CD14-positive monocyte (primary cell): ENCODE results near the gene MMP1. TPM values are rescaled to one million over a fixed set of nuclear protein-coding genes. Genes with fewer than 3 reads are reported as not detected.

ENCODE experiments used
- DNase-seq, 3 donors: peaks; one replicate each; pipeline ENCODE4 v3.0.0-alpha.2; 2011 to 2022
- H2AFZ ChIP-seq: 2 replicates; pipeline ENCODE4 v1.6.0; 2012; ENCODE audit warnings: mild to moderate bottlenecking, low read depth, low read length, inconsistent platforms; ENCODE audit not compliant: insufficient read depth, poor library complexity, severe bottlenecking
- H3K27ac ChIP-seq, 2 donors: 1 replicate in 1 of 2; 2 replicates in 1 of 2; pipeline ENCODE4 v1.5.1; 2012 to 2013; ENCODE audit warnings: low read length in 2 of 2, control low read depth in 1 of 2, inconsistent platforms in 1 of 2, low read depth in 1 of 2, mild to moderate bottlenecking in 1 of 2
- H3K27me3 ChIP-seq, 2 donors: one replicate each; pipeline versions ENCODE4 v1.6.0 to v1.6.1; 2011 to 2013; ENCODE audit warnings: low read length in 2 of 2; ENCODE audit not compliant: control insufficient read depth in 2 of 2, insufficient read depth in 2 of 2
- H3K36me3 ChIP-seq, 2 donors: replicated peaks in 1 of 2; 1 replicate in 1 of 2; 2 replicates in 1 of 2; pipeline versions ENCODE4 v1.5.1 to v1.6.1; 2012 to 2013; ENCODE audit warnings: low read length in 2 of 2, control low read depth in 1 of 2, inconsistent platforms in 1 of 2, mild to moderate bottlenecking in 1 of 2; ENCODE audit not compliant: insufficient read depth in 2 of 2, control insufficient read depth in 1 of 2
- H3K4me1 ChIP-seq, 2 donors: 1 replicate in 1 of 2; 2 replicates in 1 of 2; pipeline versions ENCODE4 v1.5.1 to v1.6.1; 2012 to 2013; ENCODE audit warnings: low read length in 2 of 2, control low read depth in 1 of 2, inconsistent platforms in 1 of 2, mild to moderate bottlenecking in 1 of 2, moderate library complexity in 1 of 2; ENCODE audit not compliant: insufficient read depth in 2 of 2, control insufficient read depth in 1 of 2
- H3K4me2 ChIP-seq: replicated peaks from 2 replicates; pipeline ENCODE3; 2012; ENCODE audit warnings: low read length, moderate library complexity, mild to moderate bottlenecking; ENCODE audit not compliant: poor library complexity, severe bottlenecking; ENCODE audit errors: extremely low read depth
- H3K4me3 ChIP-seq, 3 experiments: fragments of 200-600 bp in 1 of 3; sonication (generic) in 1 of 3; replicated peaks in 1 of 3; 1 replicate in 2 of 3; 2 replicates in 1 of 3; pipeline ENCODE4 v1.5.1; 2011 to 2013; ENCODE audit warnings: low read length in 3 of 3, mild to moderate bottlenecking in 3 of 3, control low read depth in 2 of 3, low read depth in 2 of 3, inconsistent platforms in 1 of 3, moderate library complexity in 1 of 3
- H3K79me2 ChIP-seq: 2 replicates; pipeline ENCODE4 v1.6.0; 2012; ENCODE audit warnings: mild to moderate bottlenecking, control low read depth, inconsistent platforms, low read length, moderate library complexity; ENCODE audit not compliant: insufficient read depth
- H3K9ac ChIP-seq: 2 replicates; pipeline ENCODE4 v1.6.0; 2017; ENCODE audit warnings: low read length, mild to moderate bottlenecking; ENCODE audit not compliant: insufficient read depth, poor library complexity, severe bottlenecking
- H3K9me3 ChIP-seq, 2 donors: replicated peaks in 1 of 2; 1 replicate in 1 of 2; 2 replicates in 1 of 2; pipeline versions ENCODE4 v1.5.1 to v1.6.1; 2012 to 2013; ENCODE audit warnings: low read length in 2 of 2, control low read depth in 1 of 2; ENCODE audit not compliant: control insufficient read depth in 1 of 2, insufficient read depth in 1 of 2
- H4K20me1 ChIP-seq: 2 replicates; pipeline ENCODE4 v1.6.0; 2012; ENCODE audit warnings: mild to moderate bottlenecking, low read length, control low read depth, moderate library complexity; ENCODE audit not compliant: insufficient read depth
- H3K27ac Mint-ChIP-seq, 7 donors: one replicate each; pipeline ENCODE4 v1.8.0; 2020; ENCODE audit warnings: mild to moderate bottlenecking in 7 of 7, mixed read lengths in 7 of 7, moderate library complexity in 6 of 7, inconsistent platforms in 2 of 7
- H3K27me3 Mint-ChIP-seq, 3 donors: one replicate each; pipeline ENCODE4 v1.8.0; 2021 to 2022; ENCODE audit warnings: low read depth in 3 of 3, mild to moderate bottlenecking in 3 of 3, mixed read lengths in 3 of 3, moderate library complexity in 3 of 3, inconsistent platforms in 1 of 3
- H3K36me3 Mint-ChIP-seq, 2 donors: one replicate each; pipeline ENCODE4 v1.8.0; 2020; ENCODE audit warnings: mixed read lengths in 2 of 2, inconsistent platforms in 1 of 2, mild to moderate bottlenecking in 1 of 2
- H3K4me1 Mint-ChIP-seq: one replicate; pipeline ENCODE4 v1.8.0; 2020; ENCODE audit warnings: mild to moderate bottlenecking, mixed read lengths
- H3K4me3 Mint-ChIP-seq, 2 donors: one replicate each; pipeline ENCODE4 v1.8.0; 2020; ENCODE audit warnings: mild to moderate bottlenecking in 2 of 2, mixed read lengths in 2 of 2, moderate library complexity in 1 of 2
- H3K9me3 Mint-ChIP-seq, 7 donors: one replicate each; pipeline ENCODE4 v1.8.0; 2020 to 2022; ENCODE audit warnings: mixed read lengths in 7 of 7, mild to moderate bottlenecking in 6 of 7, moderate library complexity in 6 of 7, inconsistent platforms in 2 of 7
- WGBS: methylation state at CpG from one replicate; pipeline ENCODE4 v1.1.5; 2013; ENCODE audit warnings: missing lambda C conversion rate; ENCODE audit not compliant: insufficient coverage; 5-methylcytosine and 5-hydroxymethylcytosine counted together
- intact Hi-C, 2 donors: fragments of 100-400 bp; cut with micrococcal nuclease; formaldehyde crosslinking; loops; one replicate each; pipeline versions ENCODE4 v1.15.0 to v1.15.1; 2023
- polyA plus RNA-seq, 3 donors: library from polyadenylated mRNA; depleted of rRNA in 1 of 3; unstranded in 2 of 3; stranded (reverse) in 1 of 3; fragments of 300-500 nt in 2 of 3; fragments of >200 nt in 1 of 3; fragmentation: Illumina TruSeq in 2 of 3; gene quantifications; 1 replicate in 2 of 3; 2 replicates in 1 of 3; pipeline ENCODE4 v1.2.3, GENCODE V29; 2012 to 2021
- TF ChIP-seq, protein P1 (sequence below): fragments of 200-600 bp; IDR thresholded peaks from one replicate; pipeline ENCODE4 v1.8.0; 2022; ENCODE audit warnings: antibody characterized with exemption, mild to moderate bottlenecking

MMP1 gene
- polyA plus RNA-seq, 3 donors: not detected

DNA sequence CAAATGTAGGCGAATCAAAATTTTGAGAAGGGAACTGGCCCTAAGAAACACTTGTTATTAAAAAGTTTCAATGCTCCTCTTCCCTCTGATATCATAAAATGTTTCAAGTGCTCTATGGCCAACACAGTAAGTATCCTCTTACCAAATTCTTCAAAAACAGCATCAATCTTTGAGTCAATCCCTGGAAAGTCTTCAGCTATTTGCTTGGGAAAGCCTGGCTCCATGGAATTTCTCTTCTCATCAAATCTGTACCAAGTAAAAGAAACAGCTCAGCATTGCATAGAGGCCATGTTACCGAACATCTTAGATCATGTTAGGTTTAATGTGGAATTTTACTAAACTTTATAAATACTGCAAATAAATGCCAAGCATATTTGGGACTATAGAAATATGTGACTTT is 39.2 kb upstream of the MMP1 start:
- Mint-ChIP-seq H3K4me3 (no peak overlapping the region), H3K36me3 (no peaks in the 10 kb centered on the region), H3K9me3 (no peaks in the 10 kb centered on the region), H3K4me1 (no peaks in the 10 kb centered on the region), H3K27ac (no peak overlapping the region), H3K27me3 (peaks cover 9 to 11% (median 10%) of the 10 kb centered on the region in 3 donors)
- Histone ChIP-seq H3K79me2 (no peaks in the 10 kb centered on the region), H3K27ac (no peak overlapping the region), H3K4me2 (no peak overlapping the region), H3K4me1 (no peaks in the 10 kb centered on the region), H4K20me1 (no peaks in the 10 kb centered on the region), H2AFZ (no peak overlapping the region), H3K9ac (no peak overlapping the region), H3K9me3 (no peaks in the 10 kb centered on the region), H3K36me3 (no peaks in the 10 kb centered on the region), H3K4me3 (no peak overlapping the region), H3K27me3 (peaks cover 2 to 7% of the 10 kb centered on the region in 2 donors)
- TF ChIP-seq, protein P1, sequence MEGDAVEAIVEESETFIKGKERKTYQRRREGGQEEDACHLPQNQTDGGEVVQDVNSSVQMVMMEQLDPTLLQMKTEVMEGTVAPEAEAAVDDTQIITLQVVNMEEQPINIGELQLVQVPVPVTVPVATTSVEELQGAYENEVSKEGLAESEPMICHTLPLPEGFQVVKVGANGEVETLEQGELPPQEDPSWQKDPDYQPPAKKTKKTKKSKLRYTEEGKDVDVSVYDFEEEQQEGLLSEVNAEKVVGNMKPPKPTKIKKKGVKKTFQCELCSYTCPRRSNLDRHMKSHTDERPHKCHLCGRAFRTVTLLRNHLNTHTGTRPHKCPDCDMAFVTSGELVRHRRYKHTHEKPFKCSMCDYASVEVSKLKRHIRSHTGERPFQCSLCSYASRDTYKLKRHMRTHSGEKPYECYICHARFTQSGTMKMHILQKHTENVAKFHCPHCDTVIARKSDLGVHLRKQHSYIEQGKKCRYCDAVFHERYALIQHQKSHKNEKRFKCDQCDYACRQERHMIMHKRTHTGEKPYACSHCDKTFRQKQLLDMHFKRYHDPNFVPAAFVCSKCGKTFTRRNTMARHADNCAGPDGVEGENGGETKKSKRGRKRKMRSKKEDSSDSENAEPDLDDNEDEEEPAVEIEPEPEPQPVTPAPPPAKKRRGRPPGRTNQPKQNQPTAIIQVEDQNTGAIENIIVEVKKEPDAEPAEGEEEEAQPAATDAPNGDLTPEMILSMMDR: no peak
- intact Hi-C loops: no loop called here
- whole genome bisulfite sequencing: no CpG with 5 or more reads among the region's 2 CpGs
- DNase-seq: no peak

DNA sequence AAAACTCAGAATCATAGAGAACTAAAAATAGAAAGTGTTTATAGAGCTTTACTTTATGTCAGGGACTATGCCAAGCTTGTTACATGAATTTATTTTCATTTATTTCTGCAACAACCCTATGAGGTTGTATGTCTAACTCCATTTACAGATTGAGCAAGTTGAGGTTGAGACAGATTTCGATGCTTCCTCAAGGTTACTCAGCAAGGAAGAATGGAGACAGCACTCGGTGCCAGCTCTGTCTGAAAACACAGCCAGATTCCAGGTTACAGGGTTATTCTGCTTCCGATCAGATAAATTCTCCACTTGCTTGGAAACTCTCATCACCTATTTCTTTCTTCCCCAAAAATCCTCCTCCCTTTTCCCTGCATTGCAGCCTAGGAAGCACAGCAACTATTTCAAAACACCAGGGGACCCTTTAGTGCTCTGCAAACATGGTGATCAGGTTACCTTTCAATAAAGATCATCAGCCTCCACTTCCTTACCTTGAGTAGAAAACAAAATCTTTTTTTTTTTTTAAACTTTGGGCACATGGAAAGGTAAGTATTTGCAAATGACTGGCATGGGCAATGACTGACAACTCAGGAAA is 38.4 kb upstream of the MMP1 start:
- H3K27me3 ChIP-seq: peaks cover 5 to 15% of the 10 kb centered on the region in 2 donors
- DNase-seq: no peak
- H3K79me2 ChIP-seq: no peaks in the 10 kb centered on the region
- no peak overlapping the region for H3K27ac ChIP-seq
- no peaks in the 10 kb centered on the region for H4K20me1 ChIP-seq
- WGBS: 100% methylated on average over 3 of the region's 3 CpGs
- Mint-ChIP-seq H3K4me3 (no peak overlapping the region), H3K4me1 (no peaks in the 10 kb centered on the region), H3K27me3 (peaks cover 16 to 19% (median 16%) of the 10 kb centered on the region in 3 donors), H3K27ac (no peak overlapping the region), H3K36me3 (no peaks in the 10 kb centered on the region), H3K9me3 (no peaks in the 10 kb centered on the region)
- H3K36me3 ChIP-seq: no peaks in the 10 kb centered on the region
- no peak overlapping the region for H3K4me2 ChIP-seq
- H3K9me3 ChIP-seq: peaks cover 0 to 4% of the 10 kb centered on the region in 2 donors
- H3K9ac ChIP-seq: no peak overlapping the region
- H2AFZ ChIP-seq: no peak overlapping the region
- H3K4me1 ChIP-seq: no peaks in the 10 kb centered on the region
- H3K4me3 ChIP-seq: no peak overlapping the region
- TF ChIP-seq, protein P1: no peak
- intact Hi-C loops: no loop called here
